GM21723 (cell line): Measurements from ENCODE around the gene CROCC2.

ENCODE experiments used
- ATAC-seq: cut with Tn5 transposase; IDR thresholded peaks from one replicate; pipeline ENCODE4 v1.9.1; 2021; ENCODE audit warnings: mild to moderate bottlenecking, moderate library complexity; ENCODE audit not compliant: unreplicated experiment

CROCC2 gene

DNA sequence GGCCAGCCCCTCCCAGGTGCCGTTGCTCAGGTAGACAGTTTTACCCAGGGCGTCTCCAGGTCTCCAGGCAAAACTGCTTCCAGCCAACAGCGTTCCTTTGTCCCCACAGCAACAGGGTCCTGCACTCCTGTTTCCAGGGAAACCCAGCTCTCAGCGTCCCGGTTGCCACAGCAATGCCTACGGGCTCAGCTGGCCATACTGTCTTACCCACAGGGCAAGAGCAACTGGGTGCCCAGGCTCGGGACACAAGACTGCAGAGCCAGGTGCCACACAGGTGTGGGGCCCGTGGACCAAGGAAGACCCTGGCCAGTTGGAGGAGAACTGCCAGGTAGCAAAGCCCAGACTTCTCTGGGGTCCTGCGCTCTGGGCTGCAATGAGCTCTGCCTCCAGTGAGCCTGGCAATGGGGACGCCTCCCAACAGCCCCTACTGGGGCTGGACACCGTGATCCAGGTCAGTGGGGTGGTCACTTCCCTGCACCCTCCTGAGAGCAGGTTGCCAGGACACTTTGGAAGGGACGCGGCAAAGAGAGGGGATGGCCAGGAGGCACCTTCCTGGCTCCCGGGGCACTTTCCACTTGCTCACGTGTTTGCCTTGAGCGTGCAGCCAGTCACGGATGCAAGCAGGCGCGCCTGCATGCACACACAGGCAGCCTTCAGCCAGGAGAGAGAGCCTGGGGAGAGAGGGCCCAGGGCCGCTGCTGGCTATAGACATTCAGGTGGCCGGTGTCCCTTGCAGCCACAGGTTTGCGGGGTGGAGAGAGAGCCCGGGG lies at the start of gene CROCC2:
Gene CROCC2, plus strand, starts transcription at position 196 of the 770 bp plus-strand sequence. Its CDS starts 178 bp downstream, at position 374.
- ATAC-seq, result no peak

- no peak for ATAC-seq
These were observed 48.8 kb upstream of the CROCC2 start for GRCh38 chr2:240857039-240858008.

- no peak for ATAC-seq
These were observed 47.8 kb upstream of the CROCC2 start for GRCh38 chr2:240858321-240858720.

DNA sequence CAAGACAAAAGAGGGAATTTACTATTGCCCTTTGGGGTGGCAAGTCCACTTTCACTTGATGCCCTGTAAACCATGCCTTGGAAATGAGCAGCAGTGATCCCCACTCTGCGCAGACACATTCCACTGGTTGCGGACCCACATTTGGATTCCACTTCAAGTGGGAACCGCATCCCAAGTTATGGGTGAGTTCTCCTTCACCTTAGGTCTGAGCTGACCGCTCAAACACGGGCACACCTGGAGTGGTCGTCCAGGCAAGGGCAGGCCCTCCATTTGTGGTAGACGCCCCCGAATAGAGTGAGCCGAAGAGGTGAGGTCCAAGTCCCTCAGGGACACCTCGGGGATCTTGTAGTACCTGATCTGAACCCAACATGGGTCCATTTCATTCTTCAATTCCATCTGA lies 47.3 kb upstream of the CROCC2 start:
- no peak for ATAC-seq

DNA sequence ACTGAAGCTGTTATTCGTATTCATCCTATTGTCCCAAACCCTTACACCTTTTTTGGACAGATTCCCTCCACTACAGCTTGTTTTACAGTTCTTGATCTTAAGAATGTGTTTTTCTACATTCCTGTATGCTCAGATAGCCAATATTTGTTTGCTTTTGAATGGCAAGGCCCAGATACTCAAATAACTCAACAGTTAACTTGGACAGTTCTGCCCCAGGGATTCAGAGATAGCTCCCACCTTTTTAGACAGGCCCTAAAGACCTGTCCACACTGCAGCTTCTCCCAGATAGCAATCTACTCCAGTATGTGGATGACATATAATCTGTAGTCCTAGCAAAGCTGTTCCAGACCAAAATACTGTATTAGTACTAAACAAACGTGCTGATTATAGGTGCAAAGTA lies 44.6 kb upstream of the CROCC2 start:
- ATAC-seq, result no peak

- no peak for ATAC-seq
These were observed 41.7 kb upstream of the CROCC2 start for GRCh38 chr2:240864475-240864874.

GRCh38 chr2:240865391-240865790 lies 40.7 kb upstream of the CROCC2 start:
- no peak for ATAC-seq

- ATAC-seq, result no peak
These were observed 37.6 kb upstream of the CROCC2 start, which contains the start of gene AGXT for GRCh38 chr2:240868286-240869108. TSS of gene AGXT (plus strand) at chr2:240868824. CDS start at chr2:240868866, 42 bp downstream.

GRCh38 chr2:240869109-240869955 lies 36.8 kb upstream of the CROCC2 start:
- ATAC-seq, result no peak

- ATAC-seq, result no peak
These were observed 35.9 kb upstream of the CROCC2 start for GRCh38 chr2:240869956-240870875.

DNA sequence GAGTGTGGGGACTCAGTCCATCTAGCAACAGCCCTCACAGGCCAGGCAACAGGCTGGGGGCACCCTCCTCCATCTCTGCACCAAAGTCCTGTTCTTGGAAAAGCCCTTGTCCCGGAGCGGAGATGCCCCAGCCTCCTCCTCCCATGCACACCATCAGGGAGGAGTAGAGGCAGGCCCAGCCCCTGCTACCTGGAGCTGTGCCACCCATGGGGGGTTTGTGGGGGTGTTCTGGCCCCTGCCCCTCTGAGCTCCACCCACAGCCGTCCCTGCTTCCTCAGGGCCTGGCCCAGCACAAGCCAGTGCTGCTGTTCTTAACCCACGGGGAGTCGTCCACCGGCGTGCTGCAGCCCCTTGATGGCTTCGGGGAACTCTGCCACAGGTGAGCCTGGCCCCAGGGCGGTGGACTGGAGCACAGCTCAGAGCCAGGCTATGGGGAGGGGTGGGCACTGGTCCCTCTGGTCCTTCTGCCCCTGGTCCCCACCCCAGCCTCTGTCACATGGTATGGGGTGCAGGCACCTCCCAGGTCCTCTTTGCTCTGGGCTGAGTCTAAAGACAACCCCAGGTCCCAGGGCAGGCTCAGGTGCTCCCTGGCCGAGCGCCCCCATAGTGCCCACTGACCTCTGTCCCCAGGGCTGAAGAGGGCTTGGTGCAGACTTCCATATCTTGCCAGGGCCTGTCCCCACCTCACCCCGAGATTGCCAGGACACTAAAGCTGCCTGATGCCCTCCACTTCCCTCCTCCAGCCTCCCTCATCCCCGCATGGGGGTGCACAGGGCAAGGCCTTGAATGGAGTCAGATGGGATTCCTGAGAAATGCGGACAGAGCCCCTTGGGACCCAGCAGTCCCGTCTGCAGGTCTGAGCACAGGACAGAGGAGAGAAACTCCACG lies 34.8 kb upstream of the CROCC2 start:
- no peak for ATAC-seq

DNA sequence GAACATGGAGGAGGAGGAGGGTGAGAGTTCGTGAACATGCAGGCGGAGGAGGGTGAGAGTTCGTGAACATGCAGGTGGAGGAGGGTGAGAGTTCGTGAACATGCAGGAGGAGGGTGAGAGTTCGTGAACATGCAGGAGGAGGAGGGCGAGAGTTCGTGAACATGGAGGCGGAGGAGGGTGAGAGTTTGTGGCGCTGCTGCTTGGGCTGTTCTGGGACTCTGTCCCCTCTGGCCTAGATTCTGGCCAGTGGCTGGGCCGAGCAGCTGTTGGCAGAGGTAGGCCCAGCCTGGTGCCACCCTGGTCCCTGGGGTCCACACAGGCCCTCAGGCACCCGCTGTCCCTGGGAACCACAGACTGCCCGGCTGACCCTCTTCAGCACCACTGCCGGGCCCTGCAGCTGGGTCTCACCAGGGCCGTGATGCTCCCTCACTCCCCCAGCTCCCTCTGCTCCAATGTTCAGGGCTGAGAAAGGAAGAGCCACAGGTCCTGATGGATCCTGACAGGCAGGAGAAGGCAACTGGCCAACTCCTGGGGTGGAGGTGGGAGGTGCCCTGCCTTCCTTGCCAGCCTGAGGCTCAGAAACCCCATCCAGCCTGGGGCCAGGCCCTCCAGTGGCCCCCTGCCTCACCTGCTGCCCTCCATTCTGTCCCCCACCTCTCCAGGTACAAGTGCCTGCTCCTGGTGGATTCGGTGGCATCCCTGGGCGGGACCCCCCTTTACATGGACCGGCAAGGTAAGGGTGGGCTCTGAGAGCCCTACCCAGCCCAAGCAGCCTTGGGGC lies 33.6 kb upstream of the CROCC2 start:
- no peak for ATAC-seq

DNA sequence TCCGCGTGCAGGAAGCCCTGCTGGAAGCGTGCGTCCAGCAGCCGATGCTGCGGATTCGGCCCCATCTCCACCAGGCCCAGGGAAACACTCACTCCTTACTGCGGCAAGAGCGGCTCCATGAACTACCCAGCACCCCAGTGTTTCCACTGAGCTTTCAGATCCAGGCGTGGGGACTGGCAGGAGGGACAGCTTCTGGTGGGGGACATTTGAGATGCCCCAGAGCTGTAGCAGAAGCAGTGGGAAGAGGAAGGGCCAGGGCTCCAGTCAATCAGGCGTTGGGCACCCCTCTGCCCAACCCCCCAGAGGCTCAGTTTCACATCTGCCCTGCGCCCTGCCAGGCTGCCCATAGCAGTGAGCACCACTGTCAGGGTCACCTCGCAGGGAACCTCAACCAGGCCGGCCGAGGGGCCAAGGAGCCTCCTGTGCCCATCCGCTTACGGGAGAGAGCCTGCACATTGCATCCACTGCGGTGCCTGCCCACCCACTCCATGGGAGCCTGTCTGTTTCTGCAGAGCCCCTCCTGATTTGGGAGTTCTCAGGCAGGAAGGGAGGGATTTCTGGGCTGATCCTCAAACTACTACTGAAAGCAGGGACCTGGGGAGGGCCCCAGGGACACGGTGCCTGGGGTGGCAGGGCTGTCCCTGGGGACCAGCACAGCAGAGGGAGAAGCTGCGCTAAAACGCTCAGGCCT lies 32.9 kb upstream of the CROCC2 start:
- no peak for ATAC-seq

GRCh38 chr2:240873805-240874714 lies 32.1 kb upstream of the CROCC2 start:
- no peak for ATAC-seq

DNA sequence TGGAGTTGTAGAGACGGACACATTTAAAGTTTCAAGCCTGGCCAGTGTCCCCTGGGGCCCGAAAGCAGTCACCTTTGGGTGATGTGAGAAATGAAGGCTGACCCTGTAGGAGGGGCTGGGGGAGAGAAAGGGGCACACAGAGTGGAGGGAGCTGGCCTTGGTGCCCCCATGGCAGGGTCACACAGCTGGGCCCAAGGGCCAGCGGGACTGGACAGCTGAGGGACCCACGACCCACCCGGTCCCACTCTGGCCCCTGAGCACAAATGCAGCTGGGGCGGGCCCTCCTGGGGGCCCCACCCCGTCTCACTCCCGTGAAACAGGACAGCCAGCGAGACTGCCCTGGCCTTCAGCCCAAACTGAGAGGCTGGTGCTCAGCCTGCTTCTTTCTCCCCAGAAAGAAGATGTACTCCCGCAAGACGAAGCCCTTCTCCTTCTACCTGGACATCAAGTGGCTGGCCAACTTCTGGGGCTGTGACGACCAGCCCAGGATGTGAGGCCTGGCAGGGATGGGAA lies 31.4 kb upstream of the CROCC2 start:
- ATAC-seq, result no peak
